Right lobe of liver (tissue), 6 donors: ENCODE measurements around the gene CRNKL1. TPM values are rescaled to one million over a fixed set of nuclear protein-coding genes. Genes with fewer than 3 reads are reported as not detected.
A peak's percentile ranks its signal among the peaks of the same experiment; 100 is the strongest.

Experiments
- ATAC-seq, 4 donors: fragments of 200-7000 bp; cut with Tn5 transposase; one replicate each; pipeline ENCODE4 v1.9.1; 2020; ENCODE audit warnings: mild to moderate bottlenecking in 4 of 4, moderate library complexity in 4 of 4
- DNase-seq, 3 donors: peaks; one replicate each; pipeline ENCODE4 v3.0.0-alpha.2; 2020
- H3K27ac ChIP-seq, 3 donors: fragments of 200-600 bp; one replicate each; pipeline ENCODE4 v1.8.0; 2022
- H3K27me3 ChIP-seq, 2 donors: fragments of 200-600 bp; one replicate each; pipeline ENCODE4 v1.8.0; 2022
- H3K36me3 ChIP-seq, 4 donors: fragments of 200-600 bp; sonication (generic) in 1 of 4; one replicate each; pipeline versions ENCODE4 v1.5.1 to v1.8.0; 2017 to 2022; ENCODE audit warnings: control low read depth in 1 of 4
- H3K4me1 ChIP-seq, 4 donors: fragments of 200-600 bp; sonication (generic) in 1 of 4; one replicate each; pipeline versions ENCODE4 v1.5.1 to v1.8.0; 2017 to 2022; ENCODE audit warnings: control low read depth in 1 of 4
- H3K4me3 ChIP-seq, 3 donors: fragments of 200-600 bp; one replicate each; pipeline ENCODE4 v1.8.0; 2022
- H3K9me3 ChIP-seq, 4 donors: fragments of 200-600 bp; sonication (generic) in 1 of 4; one replicate each; pipeline versions ENCODE4 v1.5.1 to v1.8.0; 2017 to 2022; ENCODE audit warnings: control low read depth in 1 of 4
- POLR2A ChIP-seq: fragments of 450-650 bp; IDR thresholded peaks from one replicate; pipeline ENCODE4 v1.6.1; 2017; ENCODE audit warnings: antibody characterized with exemption, mild to moderate bottlenecking
- WGBS: methylation state at CpG from one replicate; pipeline ENCODE4 v1.1.6; 2018; ENCODE audit warnings: low coverage, low lambda C conversion rate; ENCODE audit not compliant: insufficient coverage; ENCODE audit errors: missing lambda C conversion rate; 5-methylcytosine and 5-hydroxymethylcytosine counted together
- intact Hi-C, 2 donors: fragments of 100-400 bp; cut with DNase I; formaldehyde crosslinking; loops; one replicate each; pipeline versions ENCODE4 v1.11.2 to v1.14.1; 2022
- total RNA-seq, 6 experiments: library from RNA; depleted of rRNA in 2 of 6; stranded (reverse); fragments of >200 nt in 2 of 6; fragmentation: NEBNext Ultra II Directional in 3 of 6; extraction: Animal tissue kit (Norgen Biotek cat#: 25700) in 3 of 6; gene quantifications; one replicate each; pipeline versions ENCODE4 v1.1.0 to v1.2.4, GENCODE V29; 2016 to 2023
- TF ChIP-seq, protein P1 (sequence below), 4 donors: fragments of 200-600 bp in 3 of 4; fragments of 450-650 bp in 1 of 4; IDR thresholded peaks; one replicate each; pipeline versions ENCODE4 v1.5.1 to v1.8.0; 2016 to 2022; ENCODE audit warnings: antibody characterized with exemption in 4 of 4, mild to moderate bottlenecking in 2 of 4
- donor health status: DM: no; HTN: yes; CAD: no.
- donor health status: DM: no; HTN: no; CAD: no.
- donor health status: DM: no; HTN: no; CAD: no.
- donor health status: DM: no; HTN: yes; CAD: no.
- donor health status: DM: no; HTN: yes; CAD: no.

Gene CRNKL1
- total RNA-seq, 6 experiments from 2014 or later = 5.5 to 13.2 (median 7.2) TPM

DNA sequence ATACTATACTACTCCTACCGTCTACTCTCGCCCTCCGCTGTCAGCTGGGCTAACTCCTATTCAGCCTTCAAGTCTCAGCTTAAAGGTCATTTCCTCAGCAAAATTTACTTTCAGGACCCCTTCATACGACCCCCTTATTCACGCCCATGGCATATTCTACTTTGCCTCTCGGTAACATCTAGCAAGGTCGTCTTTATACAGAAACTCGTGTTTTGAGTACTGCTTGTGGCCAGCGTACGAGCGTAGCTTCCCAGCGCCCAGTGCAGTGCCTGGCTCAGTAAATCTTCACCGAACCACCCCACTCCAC, 546 bp downstream of the CRNKL1 start:
- 2% methylated on average over 13 of the region's 13 CpGs for WGBS
- peak overlapping the region; percentile 88 to 94 (median 93) for H3K4me3 ChIP-seq
- H3K27ac ChIP-seq = peak overlapping the region; percentile 66 to 92 (median 75)
- DNase-seq (no peak), ATAC-seq (peak in 3 of 4 donors; percentile 2 to 16 (median 10))
- peaks cover 0 to 12% (median 8%) of the 10 kb centered on the region in 4 donors for H3K4me1 ChIP-seq
- H3K27me3 ChIP-seq = no peaks in the 10 kb centered on the region
- TF ChIP-seq POLR2A = no peak
- TF ChIP-seq, protein P1, sequence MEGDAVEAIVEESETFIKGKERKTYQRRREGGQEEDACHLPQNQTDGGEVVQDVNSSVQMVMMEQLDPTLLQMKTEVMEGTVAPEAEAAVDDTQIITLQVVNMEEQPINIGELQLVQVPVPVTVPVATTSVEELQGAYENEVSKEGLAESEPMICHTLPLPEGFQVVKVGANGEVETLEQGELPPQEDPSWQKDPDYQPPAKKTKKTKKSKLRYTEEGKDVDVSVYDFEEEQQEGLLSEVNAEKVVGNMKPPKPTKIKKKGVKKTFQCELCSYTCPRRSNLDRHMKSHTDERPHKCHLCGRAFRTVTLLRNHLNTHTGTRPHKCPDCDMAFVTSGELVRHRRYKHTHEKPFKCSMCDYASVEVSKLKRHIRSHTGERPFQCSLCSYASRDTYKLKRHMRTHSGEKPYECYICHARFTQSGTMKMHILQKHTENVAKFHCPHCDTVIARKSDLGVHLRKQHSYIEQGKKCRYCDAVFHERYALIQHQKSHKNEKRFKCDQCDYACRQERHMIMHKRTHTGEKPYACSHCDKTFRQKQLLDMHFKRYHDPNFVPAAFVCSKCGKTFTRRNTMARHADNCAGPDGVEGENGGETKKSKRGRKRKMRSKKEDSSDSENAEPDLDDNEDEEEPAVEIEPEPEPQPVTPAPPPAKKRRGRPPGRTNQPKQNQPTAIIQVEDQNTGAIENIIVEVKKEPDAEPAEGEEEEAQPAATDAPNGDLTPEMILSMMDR (IDR thresholded peaks at IDR 0.05) = no peak
- H3K36me3 ChIP-seq = peaks cover 0 to 39% (median 21%) of the 10 kb centered on the region in 4 donors
- intact Hi-C loops = no loop called here
- H3K9me3 ChIP-seq = no peaks in the 10 kb centered on the region

DNA sequence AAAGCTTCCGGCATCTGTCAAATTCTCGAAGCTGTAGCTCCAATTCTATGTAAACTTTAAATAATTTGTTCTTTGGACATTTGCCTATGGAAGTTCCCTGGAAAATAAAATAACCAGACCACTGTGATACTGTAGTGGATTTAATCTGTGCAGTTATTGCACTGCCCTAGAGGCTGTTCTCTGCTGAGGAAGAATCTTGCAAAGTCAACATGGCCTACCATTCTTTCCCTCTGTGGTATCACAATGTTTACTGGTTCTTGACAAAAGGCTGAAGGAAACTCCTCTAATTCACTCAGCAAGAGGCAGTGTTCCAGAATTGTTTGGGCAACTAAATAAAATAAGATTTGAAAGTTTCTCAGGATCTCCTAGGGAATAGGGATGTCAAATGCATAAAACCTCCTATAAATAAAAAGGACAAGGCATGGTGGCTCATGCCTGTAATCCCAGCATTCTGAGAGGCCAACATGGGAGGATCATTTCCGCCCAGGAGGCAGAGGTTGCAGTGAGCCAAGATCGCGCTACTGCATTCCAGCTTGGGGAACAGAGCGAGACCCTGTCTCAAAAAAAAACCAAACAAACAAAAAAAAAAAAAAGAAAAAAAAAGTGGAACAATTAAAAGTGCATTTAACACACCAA, 12.4 kb downstream of the CRNKL1 start:
- no peaks in the 10 kb centered on the region for H3K27me3 ChIP-seq
- TF ChIP-seq, protein P1 (IDR thresholded peaks at IDR 0.05) = no peak
- no peak for TF ChIP-seq POLR2A
- no peak overlapping the region for H3K27ac ChIP-seq
- DNase-seq = no peak
- no peaks in the 10 kb centered on the region for H3K4me1 ChIP-seq
- WGBS = 91% methylated on average over 3 of the region's 6 CpGs
- H3K36me3 ChIP-seq = peaks cover 0 to 99% (median 53%) of the 10 kb centered on the region in 4 donors
- no peak for ATAC-seq
- no peaks in the 10 kb centered on the region for H3K9me3 ChIP-seq
- H3K4me3 ChIP-seq = no peak overlapping the region
- intact Hi-C loops = no loop called here

DNA sequence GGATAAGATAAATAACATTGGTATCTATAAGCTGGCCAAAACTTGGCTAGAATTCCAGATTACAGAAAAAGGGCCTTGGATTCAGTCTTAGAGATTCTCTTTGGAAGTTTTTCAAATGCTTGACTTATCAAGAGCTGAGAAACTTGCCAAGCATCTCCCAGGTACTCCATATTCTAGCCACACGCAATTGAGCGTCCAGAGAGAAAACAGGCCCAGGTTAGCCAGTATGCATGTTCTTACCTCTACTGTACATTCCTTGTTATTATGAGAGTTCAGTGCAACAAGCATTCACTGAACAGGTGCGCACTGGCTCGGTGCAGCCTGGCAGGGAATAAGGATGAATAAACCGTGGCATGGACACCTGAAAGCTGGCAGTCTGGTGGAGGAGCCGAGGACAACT, 13.7 kb downstream of the CRNKL1 start:
- Histone ChIP-seq H3K27me3 (no peaks in the 10 kb centered on the region), H3K4me3 (no peak overlapping the region), H3K27ac (no peak overlapping the region), H3K9me3 (no peaks in the 10 kb centered on the region), H3K4me1 (no peaks in the 10 kb centered on the region), H3K36me3 (peaks cover 0 to 99% (median 48%) of the 10 kb centered on the region in 4 donors)
- DNase-seq = no peak
- 95% methylated on average over 5 of the region's 6 CpGs for WGBS
- TF ChIP-seq POLR2A = no peak
- TF ChIP-seq, protein P1 (IDR thresholded peaks at IDR 0.05) = no peak
- no peak for ATAC-seq
- intact Hi-C loops = no loop called here

DNA sequence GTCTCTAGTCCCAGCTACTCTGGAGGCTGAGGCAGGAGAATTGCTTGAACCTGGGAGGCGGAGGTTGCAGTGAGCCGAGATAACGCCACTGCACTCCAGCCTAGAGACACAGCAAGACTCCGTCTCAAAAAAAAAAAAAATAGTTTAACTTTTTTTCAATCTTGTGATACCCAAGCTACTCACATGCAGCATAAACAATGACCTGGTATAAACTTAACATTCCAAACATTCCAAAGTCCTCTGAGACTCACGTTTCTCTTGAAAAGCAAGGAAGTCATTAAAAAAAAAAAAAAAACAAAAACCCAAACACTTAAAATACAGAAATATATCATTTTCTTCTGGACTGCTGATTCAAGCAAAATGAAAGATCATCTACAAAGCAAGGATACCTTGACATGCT, 14.3 kb downstream of the CRNKL1 start:
- no peak overlapping the region for H3K4me3 ChIP-seq
- no peaks in the 10 kb centered on the region for H3K4me1 ChIP-seq
- H3K27me3 ChIP-seq = no peaks in the 10 kb centered on the region
- H3K36me3 ChIP-seq = peaks cover 0 to 99% (median 48%) of the 10 kb centered on the region in 4 donors
- H3K27ac ChIP-seq = no peak overlapping the region
- intact Hi-C loops = no loop called here
- H3K9me3 ChIP-seq = no peaks in the 10 kb centered on the region
- DNase-seq (no peak), ATAC-seq (no peak)
- no peak for TF ChIP-seq POLR2A
- TF ChIP-seq, protein P1 (IDR thresholded peaks at IDR 0.05) = no peak
- 50% methylated on average over 3 of the region's 5 CpGs for WGBS
